Measurements from ENCODE around the gene RFPL3.

DNA sequence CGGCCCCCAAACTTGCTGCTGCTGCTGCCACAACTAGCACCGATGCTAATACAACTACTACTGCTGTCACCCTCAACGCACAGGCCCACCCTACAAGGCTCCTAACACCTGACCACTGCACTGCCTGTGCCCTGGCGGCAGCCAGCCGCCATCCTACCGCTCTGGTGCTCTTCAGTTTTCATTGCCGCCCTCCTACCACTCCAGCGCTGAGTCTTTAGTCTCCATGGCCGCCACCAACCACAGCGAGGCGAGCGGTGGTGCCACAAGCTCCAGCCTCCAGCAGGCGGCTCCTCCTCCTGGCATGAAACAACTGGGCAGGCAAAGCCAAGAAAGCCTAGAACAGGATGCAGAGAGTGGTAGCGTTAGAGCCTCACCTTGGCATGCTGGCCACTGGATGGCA, 5.0 kb upstream of the RFPL3 start:
- TF ChIP-seq, protein P1, sequence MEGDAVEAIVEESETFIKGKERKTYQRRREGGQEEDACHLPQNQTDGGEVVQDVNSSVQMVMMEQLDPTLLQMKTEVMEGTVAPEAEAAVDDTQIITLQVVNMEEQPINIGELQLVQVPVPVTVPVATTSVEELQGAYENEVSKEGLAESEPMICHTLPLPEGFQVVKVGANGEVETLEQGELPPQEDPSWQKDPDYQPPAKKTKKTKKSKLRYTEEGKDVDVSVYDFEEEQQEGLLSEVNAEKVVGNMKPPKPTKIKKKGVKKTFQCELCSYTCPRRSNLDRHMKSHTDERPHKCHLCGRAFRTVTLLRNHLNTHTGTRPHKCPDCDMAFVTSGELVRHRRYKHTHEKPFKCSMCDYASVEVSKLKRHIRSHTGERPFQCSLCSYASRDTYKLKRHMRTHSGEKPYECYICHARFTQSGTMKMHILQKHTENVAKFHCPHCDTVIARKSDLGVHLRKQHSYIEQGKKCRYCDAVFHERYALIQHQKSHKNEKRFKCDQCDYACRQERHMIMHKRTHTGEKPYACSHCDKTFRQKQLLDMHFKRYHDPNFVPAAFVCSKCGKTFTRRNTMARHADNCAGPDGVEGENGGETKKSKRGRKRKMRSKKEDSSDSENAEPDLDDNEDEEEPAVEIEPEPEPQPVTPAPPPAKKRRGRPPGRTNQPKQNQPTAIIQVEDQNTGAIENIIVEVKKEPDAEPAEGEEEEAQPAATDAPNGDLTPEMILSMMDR (IDR thresholded peaks at IDR 0.05; ENCODE audit: low read depth, low read length), result no peak
- no peak for TF ChIP-seq POLR2A (IDR thresholded peaks at IDR 0.05; ENCODE audit: extremely low read depth, insufficient read length)
- TF ChIP-seq, protein P2, sequence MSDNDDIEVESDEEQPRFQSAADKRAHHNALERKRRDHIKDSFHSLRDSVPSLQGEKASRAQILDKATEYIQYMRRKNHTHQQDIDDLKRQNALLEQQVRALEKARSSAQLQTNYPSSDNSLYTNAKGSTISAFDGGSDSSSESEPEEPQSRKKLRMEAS (IDR thresholded peaks at IDR 0.05; ENCODE audit: low read depth, low read length), result no peak
